SK-N-SH (cell line): ENCODE measurements around the gene KRT37.
"Not testable (repeated sequence)": the region's sequence is repeated elsewhere in the genome, so short reads cannot be mapped to it uniquely, and the experiment has no call there.

ENCODE experiments used
- CHD2 ChIP-seq: fragments of 150-350 bp; IDR thresholded peaks from 2 replicates; pipeline ENCODE4 v1.6.1; 2018; ENCODE audit warnings: low read length; ENCODE audit not compliant: partially characterized antibody
- CTCF ChIP-seq: fragments of 200-600 bp; sonication (generic); IDR thresholded peaks from 2 replicates; pipeline ENCODE4 v1.6.1; 2017; ENCODE audit warnings: antibody characterized with exemption, mild to moderate bottlenecking, moderate library complexity
- EP300 ChIP-seq, 2 experiments: IDR thresholded peaks; 2 replicates each; pipeline versions ENCODE4 v1.4.0 to v1.6.1; 2012; ENCODE audit warnings: borderline replicate concordance in 1 of 2, low read depth in 1 of 2, low read length in 1 of 2
- GABPA ChIP-seq: IDR thresholded peaks from 2 replicates; pipeline ENCODE4 v1.4.0; 2012; ENCODE audit warnings: low read depth, mild to moderate bottlenecking
- GATA2 ChIP-seq: sonication (generic); formaldehyde crosslinking; IDR thresholded peaks from 2 replicates; pipeline ENCODE4 v1.5.0; 2020; ENCODE audit warnings: mild to moderate bottlenecking, missing genetic modification reagents
- MEF2A ChIP-seq: IDR thresholded peaks from 2 replicates; pipeline ENCODE4 v1.4.0; 2012; ENCODE audit warnings: low read depth, borderline replicate concordance
- RCOR1 ChIP-seq: fragments of 150-350 bp; IDR thresholded peaks from 2 replicates; pipeline ENCODE4 v1.6.1; 2017; ENCODE audit warnings: antibody characterized with exemption, low read length
- RXRA ChIP-seq: IDR thresholded peaks from 2 replicates; pipeline ENCODE4 v1.4.0; 2012; ENCODE audit warnings: low read depth, mild to moderate bottlenecking, borderline replicate concordance
- SMC3 ChIP-seq: IDR thresholded peaks from 2 replicates; pipeline ENCODE4 v1.6.1; 2012; ENCODE audit warnings: low read depth, low read length, improper control_type of control experiment
- TAF1 ChIP-seq: IDR thresholded peaks from 2 replicates; pipeline ENCODE4 v1.6.1; 2012; ENCODE audit warnings: low read depth, mild to moderate bottlenecking, low read length, moderate library complexity, borderline replicate concordance
- TCF12 ChIP-seq: IDR thresholded peaks from 2 replicates; pipeline ENCODE4 v1.4.0; 2012
- USF2 ChIP-seq: fragments of 150-350 bp; IDR thresholded peaks from 2 replicates; pipeline ENCODE4 v1.6.1; 2017; ENCODE audit warnings: antibody characterized with exemption, low read length, low read depth, borderline replicate concordance

GRCh38 chr17:41380091-41380490, 44.3 kb downstream of the KRT37 start:
- TF ChIP-seq EP300 (IDR thresholded peaks at IDR 0.05; ENCODE audit: borderline replicate concordance in 1 of 2, low read depth in 1 of 2, low read length in 1 of 2); RXRA; USF2; RCOR1; CTCF; CHD2; TAF1; GABPA; MEF2A; TCF12; GATA2 (CRISPR knock-in tag); SMC3: not testable (repeated sequence)
